NB4 (cell line): Measurements from ENCODE around the gene ICAM2.

Source experiments
- DNase-seq: peaks from one replicate; pipeline ENCODE4 v3.0.0; 2010; ENCODE audit warnings: low read depth
- H3K4me3 ChIP-seq: one replicate; pipeline ENCODE4 v1.5.1; 2011; ENCODE audit warnings: mild to moderate bottlenecking, low read depth, low read length, moderate library complexity
- CTCF ChIP-seq: IDR thresholded peaks from one replicate; pipeline ENCODE4 v1.5.1; 2012; ENCODE audit warnings: low read depth, low read length
- MAX ChIP-seq: IDR thresholded peaks from 2 replicates; pipeline ENCODE4 v1.6.1; 2011; ENCODE audit warnings: low read depth, low read length
- MYC ChIP-seq: IDR thresholded peaks from 2 replicates; pipeline ENCODE4 v1.6.1; 2011; ENCODE audit warnings: low read depth, low read length
- POLR2A ChIP-seq: IDR thresholded peaks from 2 replicates; pipeline ENCODE4 v1.6.1; 2011; ENCODE audit warnings: mild to moderate bottlenecking; ENCODE audit not compliant: insufficient read length; ENCODE audit errors: extremely low read depth

ICAM2 gene

GRCh38 chr17:63969278-63969677 is 51.2 kb downstream of the ICAM2 start:
- DNase-seq, result no peak
- no peak for TF ChIP-seq MAX
- TF ChIP-seq CTCF, result no peak
- TF ChIP-seq MYC, result no peak
- no peak overlapping the region for H3K4me3 ChIP-seq

GRCh38 chr17:63967953-63968352 is 52.5 kb downstream of the ICAM2 start:
- H3K4me3 ChIP-seq, result no peak overlapping the region
- peak; percentile 66; the same call in 1 of the 2 replicates for TF ChIP-seq MAX
- no peak for TF ChIP-seq MYC
- no peak for TF ChIP-seq CTCF
- TF ChIP-seq POLR2A, result no peak
- DNase-seq, result no peak

- TF ChIP-seq MYC (no peak), MAX (no peak), POLR2A (no peak), CTCF (no peak)
- no peak for DNase-seq
- no peak overlapping the region for H3K4me3 ChIP-seq
These were observed 53.7 kb downstream of the ICAM2 start for GRCh38 chr17:63966646-63967264.

GRCh38 chr17:63963123-63963522 is 57.3 kb downstream of the ICAM2 start:
- TF ChIP-seq MYC, result no peak
- no peak for TF ChIP-seq POLR2A
- no peak for TF ChIP-seq CTCF
- no peak for TF ChIP-seq MAX
- no peak for DNase-seq
- no peak overlapping the region for H3K4me3 ChIP-seq

GRCh38 chr17:63962298-63962744 is 58.1 kb downstream of the ICAM2 start:
- no peak overlapping the region for H3K4me3 ChIP-seq
- DNase-seq, result no peak
- TF ChIP-seq MYC (no peak), CTCF (no peak), MAX (no peak), POLR2A (no peak)
